Endothelial cell (in vitro differentiated cells): ENCODE measurements around the gene TBX3. TPM values are rescaled to one million over a fixed set of nuclear protein-coding genes. Genes with fewer than 3 reads are reported as not detected.

Experiments used
- DNase-seq: peaks from one replicate; pipeline ENCODE4 v3.0.0; 2021; ENCODE audit warnings: low spot score
- H3K27ac Mint-ChIP-seq: one replicate; pipeline ENCODE4 v1.8.0; 2021; ENCODE audit warnings: mixed read lengths, inconsistent platforms; ENCODE audit not compliant: unreplicated experiment
- H3K27me3 Mint-ChIP-seq: one replicate; pipeline ENCODE4 v1.8.0; 2021; ENCODE audit warnings: mild to moderate bottlenecking, moderate library complexity, mixed read lengths, inconsistent platforms; ENCODE audit not compliant: unreplicated experiment
- H3K36me3 Mint-ChIP-seq: one replicate; pipeline ENCODE4 v1.8.0; 2021; ENCODE audit warnings: mild to moderate bottlenecking, low read depth, mixed read lengths, inconsistent platforms; ENCODE audit not compliant: unreplicated experiment
- H3K4me1 Mint-ChIP-seq: one replicate; pipeline ENCODE4 v1.8.0; 2021; ENCODE audit warnings: mild to moderate bottlenecking, mixed read lengths, inconsistent platforms; ENCODE audit not compliant: unreplicated experiment
- H3K4me3 Mint-ChIP-seq: one replicate; pipeline ENCODE4 v1.8.0; 2021; ENCODE audit warnings: mild to moderate bottlenecking, mixed read lengths, inconsistent platforms; ENCODE audit not compliant: unreplicated experiment
- H3K9me3 Mint-ChIP-seq: one replicate; pipeline ENCODE4 v1.8.0; 2021; ENCODE audit warnings: mixed read lengths, inconsistent platforms; ENCODE audit not compliant: unreplicated experiment
- CTCF ChIP-seq: fragments of 200-600 bp; sonication (generic); IDR thresholded peaks from one replicate; pipeline ENCODE4 v1.5.0; 2021; ENCODE audit warnings: antibody characterized with exemption; ENCODE audit not compliant: unreplicated experiment
- total RNA-seq: library from RNA; stranded (reverse); fragmentation: NEBNext Ultra II Directional; extraction: Animal tissue kit (Norgen Biotek cat#: 25700); gene quantifications from one replicate; pipeline ENCODE4 v1.2.1, GENCODE V29; 2021; ENCODE audit not compliant: unreplicated experiment

Gene TBX3
- total RNA-seq, 1 donor from 2014 or later, result 0.41 TPM

- no peaks in the 10 kb centered on the region for H3K36me3 Mint-ChIP-seq
- no peaks in the 10 kb centered on the region for H3K9me3 Mint-ChIP-seq
- H3K27me3 Mint-ChIP-seq, result peaks cover 6% of the 10 kb centered on the region
- no peak overlapping the region for H3K4me3 Mint-ChIP-seq
- DNase-seq, result no peak
- peaks cover 33% of the 10 kb centered on the region for H3K4me1 Mint-ChIP-seq
- no peak for TF ChIP-seq CTCF
- no peak overlapping the region for H3K27ac Mint-ChIP-seq
These were observed 18.3 kb downstream of the TBX3 start for GRCh38 chr12:114665411-114666260.

- DNase-seq, result no peak
- no peak for TF ChIP-seq CTCF
- peaks cover 6% of the 10 kb centered on the region for H3K27me3 Mint-ChIP-seq
- H3K9me3 Mint-ChIP-seq, result no peaks in the 10 kb centered on the region
- no peak overlapping the region for H3K27ac Mint-ChIP-seq
- H3K36me3 Mint-ChIP-seq, result no peaks in the 10 kb centered on the region
- H3K4me1 Mint-ChIP-seq, result peaks cover 24% of the 10 kb centered on the region
- H3K4me3 Mint-ChIP-seq, result no peak overlapping the region
These were observed 19.2 kb downstream of the TBX3 start for GRCh38 chr12:114664651-114665320.

GRCh38 chr12:114662512-114663177 lies 21.3 kb downstream of the TBX3 start:
- H3K27ac Mint-ChIP-seq, result no peak overlapping the region
- H3K4me1 Mint-ChIP-seq, result peaks cover 16% of the 10 kb centered on the region
- peak; percentile 81 for DNase-seq
- H3K27me3 Mint-ChIP-seq, result peaks cover 6% of the 10 kb centered on the region
- TF ChIP-seq CTCF, result peak; percentile 87
- no peaks in the 10 kb centered on the region for H3K9me3 Mint-ChIP-seq
- H3K36me3 Mint-ChIP-seq, result no peaks in the 10 kb centered on the region
- no peak overlapping the region for H3K4me3 Mint-ChIP-seq

- Mint-ChIP-seq H3K27me3 (no peaks in the 10 kb centered on the region), H3K27ac (no peak overlapping the region), H3K4me3 (no peak overlapping the region), H3K4me1 (peaks cover 11% of the 10 kb centered on the region), H3K36me3 (no peaks in the 10 kb centered on the region), H3K9me3 (no peaks in the 10 kb centered on the region)
- DNase-seq, result no peak
- TF ChIP-seq CTCF, result no peak
These were observed 22.7 kb downstream of the TBX3 start for GRCh38 chr12:114661245-114661644.
